Stimulated activated CD4-positive, alpha-beta T cell treated with anti-CD3 and anti-CD28 coated beads, Interleukin-4, amount 100 ng/mL, for 48 hours (primary cell): ENCODE data around the gene LAMA1.

Experiments
- DNase-seq, 2 donors: peaks; one replicate each; pipeline ENCODE4 v3.0.0-alpha.2; 2020; ENCODE audit warnings: low read depth in 2 of 2

Gene LAMA1

GRCh38 chr18:6994056-6994770 is 123.4 kb downstream of the LAMA1 start:
- DNase-seq: no peak

DNA sequence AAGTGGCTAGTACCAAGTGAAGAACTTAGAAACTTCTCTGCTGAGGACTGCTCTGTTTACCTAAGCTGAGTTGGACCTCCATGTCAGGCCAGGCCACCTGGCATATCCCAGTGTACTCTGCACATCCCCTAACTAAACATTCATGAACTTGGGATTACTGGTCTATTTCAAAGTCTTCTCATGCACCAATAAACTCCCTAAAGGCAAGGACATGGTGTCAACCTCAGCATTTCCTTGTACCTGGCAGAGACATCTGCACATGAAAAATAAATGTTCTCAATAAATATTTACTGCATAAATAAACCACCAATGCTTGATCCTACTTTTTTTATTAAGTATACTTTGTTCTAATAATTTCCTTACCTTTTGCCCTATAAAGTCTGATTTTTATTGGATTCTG is 124.8 kb downstream of the LAMA1 start:
- DNase-seq: no peak

DNA sequence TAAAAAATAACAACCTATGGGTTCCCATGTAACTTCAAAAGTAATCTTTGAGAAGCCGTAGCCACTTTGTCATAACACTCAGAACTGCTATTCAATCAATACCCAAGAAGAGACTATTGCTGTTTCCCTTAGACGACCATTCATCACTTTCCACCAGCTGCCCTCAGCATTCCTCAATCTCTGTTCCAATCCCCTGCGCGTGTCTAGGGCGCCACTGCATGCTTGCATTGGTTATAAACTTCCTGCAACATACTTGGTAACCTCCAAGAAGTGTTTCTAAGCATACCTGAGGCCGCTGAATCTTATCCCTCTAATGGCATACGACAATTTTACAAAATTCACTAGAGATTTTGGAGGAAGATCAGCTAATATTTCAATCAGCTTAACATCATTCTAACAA is 134.2 kb downstream of the LAMA1 start:
- no peak for DNase-seq

DNA sequence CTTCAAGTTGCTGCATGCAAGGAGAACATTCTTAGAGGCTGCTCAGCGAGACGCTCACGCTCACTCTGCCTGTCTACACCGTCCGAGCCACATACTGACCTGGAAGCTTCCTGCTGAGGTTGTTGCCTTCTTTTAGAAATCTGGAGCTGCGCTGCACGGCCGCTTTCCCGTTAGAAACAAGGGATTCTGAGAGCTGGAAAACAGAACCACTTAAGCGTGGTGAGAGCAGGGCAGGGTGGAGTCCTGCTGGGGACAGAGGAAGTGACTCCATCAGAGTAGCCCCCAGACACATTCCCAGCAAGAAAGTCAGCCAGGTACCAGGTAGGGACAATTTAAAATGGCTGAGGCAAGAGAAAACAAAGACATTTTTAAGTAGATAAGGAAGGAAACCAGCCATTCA is 135.2 kb downstream of the LAMA1 start:
- DNase-seq: no peak

DNA sequence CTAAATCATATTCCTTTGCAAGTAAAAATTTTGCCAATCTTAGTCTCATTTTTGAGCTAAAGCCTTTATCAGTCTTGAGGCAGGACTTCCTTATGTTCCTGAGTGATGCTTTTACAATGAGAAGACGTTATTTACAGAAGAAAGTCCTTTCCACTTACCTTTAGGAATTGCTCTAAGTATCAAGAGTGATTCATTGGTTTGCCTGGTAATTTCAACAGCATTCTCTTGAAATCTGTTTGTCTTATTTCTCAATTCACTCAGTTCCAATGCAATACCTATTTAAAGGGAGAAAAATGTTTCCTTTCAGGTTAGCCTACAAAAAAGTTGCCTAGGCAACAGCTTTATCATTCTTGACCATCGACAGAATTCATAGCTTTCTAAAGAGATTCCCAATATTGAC is 137.2 kb downstream of the LAMA1 start:
- no peak for DNase-seq

DNA sequence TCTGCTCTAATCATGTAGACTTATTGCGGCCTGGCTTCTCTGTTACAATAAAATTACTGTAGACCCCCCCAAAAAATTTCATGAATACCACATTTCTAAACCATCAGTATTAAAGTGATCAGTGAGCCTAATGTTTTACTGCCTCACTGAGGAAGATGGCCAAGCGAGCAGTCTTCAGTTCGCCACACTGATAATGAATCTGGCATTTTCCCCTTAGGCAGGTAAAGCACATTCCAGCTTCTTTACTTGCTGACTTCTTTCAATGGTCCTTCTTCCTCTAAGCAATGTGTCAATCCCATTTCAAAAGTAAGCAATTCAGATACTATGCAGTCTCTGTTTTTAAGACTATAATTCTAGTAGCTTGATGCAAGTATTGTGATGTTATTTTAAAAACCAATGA is 137.6 kb downstream of the LAMA1 start:
- no peak for DNase-seq

- no peak for DNase-seq
Observed at GRCh38 chr18:6976935-6977334, 140.7 kb downstream of the LAMA1 start.

GRCh38 chr18:6975084-6975483 is 142.5 kb downstream of the LAMA1 start:
- no peak for DNase-seq

DNA sequence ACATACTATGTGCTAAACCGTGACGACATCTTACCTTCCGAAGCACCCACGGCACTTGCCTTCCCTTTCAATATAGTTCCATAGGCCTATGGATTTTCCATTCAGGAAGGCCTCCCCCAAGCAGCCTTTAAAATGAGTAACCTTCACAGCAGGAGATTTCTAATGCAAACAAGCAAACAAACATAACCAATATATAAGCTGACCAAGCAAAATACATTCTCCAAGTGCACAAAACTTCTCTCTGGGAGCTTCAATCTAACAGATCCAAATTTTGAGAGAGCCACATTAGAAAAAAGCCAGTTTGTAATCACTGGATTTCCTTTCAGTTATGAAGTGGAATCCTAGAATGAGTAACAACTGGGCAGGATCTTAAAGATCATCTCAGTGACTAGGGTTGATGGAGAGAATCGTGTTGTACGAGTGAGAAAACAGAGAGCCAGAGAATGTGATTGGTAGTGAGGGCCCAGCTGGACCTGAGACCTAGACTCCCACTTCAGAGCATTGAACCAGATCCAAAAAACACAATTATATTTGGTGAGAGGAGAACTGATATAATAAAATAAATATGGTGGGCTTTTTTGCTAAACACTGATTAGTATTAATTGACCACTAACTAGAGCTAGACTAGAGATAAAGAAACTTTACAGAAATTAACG is 145.6 kb downstream of the LAMA1 start:
- DNase-seq: no peak

DNA sequence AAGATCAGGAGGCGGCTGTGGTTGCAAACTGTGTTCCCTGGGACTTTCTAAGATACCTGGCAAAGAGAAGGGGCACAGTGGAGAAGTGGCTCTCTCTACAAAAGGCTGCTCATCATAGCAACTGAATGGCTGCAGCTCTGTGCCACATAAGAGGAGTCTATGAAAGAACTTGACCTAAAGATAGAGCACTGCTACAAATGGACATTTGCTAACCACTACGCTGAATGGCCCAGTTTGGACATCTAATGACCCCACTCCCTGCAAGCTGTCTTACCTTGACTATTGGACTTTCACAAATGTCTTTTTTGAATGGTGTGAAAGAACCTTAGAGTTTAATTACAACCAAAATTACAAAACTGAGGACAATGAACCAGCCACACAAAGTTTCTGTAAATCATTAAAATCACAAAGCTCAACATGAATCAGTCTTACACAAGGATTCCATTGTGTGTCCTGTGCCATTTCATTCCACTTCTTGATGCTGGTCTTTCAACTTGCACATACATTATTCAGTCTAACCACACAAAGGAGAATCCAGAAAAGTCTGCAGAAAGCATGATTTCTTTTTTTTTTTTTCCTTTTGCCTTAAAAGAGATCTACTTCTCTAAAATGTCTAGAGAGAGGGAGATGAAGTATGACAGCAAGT is 154.0 kb downstream of the LAMA1 start:
- no peak for DNase-seq

GRCh38 chr18:6962571-6963451 is 154.8 kb downstream of the LAMA1 start:
- DNase-seq: no peak

GRCh38 chr18:6961331-6961730 is 156.3 kb downstream of the LAMA1 start:
- DNase-seq: no peak

- no peak for DNase-seq
Observed at GRCh38 chr18:6960656-6961055, 156.9 kb downstream of the LAMA1 start.

DNA sequence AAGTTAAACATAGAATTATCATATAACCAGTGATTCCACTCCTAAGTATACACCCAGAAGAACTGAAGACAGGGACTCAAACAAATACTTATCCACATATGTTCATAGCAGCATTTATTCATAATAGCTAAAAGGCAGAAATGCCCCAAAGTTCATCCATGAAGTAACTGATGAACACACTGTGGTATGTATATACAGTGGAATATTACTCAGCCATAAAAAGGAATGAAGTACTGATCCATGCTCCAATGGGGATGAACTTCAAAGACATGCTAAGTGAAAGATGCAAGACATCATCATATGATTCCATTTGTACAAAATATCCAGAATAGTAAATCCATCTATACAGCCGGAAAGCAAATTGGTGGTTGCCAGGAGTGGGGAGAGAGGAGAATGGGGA is 157.5 kb downstream of the LAMA1 start:
- DNase-seq: no peak

GRCh38 chr18:6959110-6959509 is 158.5 kb downstream of the LAMA1 start:
- no peak for DNase-seq

- no peak for DNase-seq
Observed at GRCh38 chr18:6956999-6957398, 160.6 kb downstream of the LAMA1 start.

- no peak for DNase-seq
Observed at GRCh38 chr18:6956495-6956894, 161.1 kb downstream of the LAMA1 start.

DNA sequence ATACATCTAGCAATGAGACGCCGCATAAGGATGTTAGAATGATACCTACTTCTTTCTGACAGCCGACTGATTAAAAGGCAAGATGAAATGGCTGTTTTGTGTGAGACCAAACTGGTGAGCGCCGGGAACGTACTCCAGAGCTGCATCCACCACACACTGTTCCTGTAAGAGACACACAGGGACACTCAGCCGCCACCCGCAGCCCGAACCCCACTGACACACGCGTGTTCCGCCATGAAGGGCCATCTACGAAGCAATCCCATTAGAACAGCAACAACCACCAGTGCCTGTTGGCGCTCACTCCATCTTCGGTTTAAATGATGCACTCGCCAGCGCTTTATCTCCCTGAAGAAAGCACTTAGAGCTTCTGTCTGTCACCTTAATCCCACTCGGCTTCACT is 162.3 kb downstream of the LAMA1 start:
- DNase-seq: no peak

DNA sequence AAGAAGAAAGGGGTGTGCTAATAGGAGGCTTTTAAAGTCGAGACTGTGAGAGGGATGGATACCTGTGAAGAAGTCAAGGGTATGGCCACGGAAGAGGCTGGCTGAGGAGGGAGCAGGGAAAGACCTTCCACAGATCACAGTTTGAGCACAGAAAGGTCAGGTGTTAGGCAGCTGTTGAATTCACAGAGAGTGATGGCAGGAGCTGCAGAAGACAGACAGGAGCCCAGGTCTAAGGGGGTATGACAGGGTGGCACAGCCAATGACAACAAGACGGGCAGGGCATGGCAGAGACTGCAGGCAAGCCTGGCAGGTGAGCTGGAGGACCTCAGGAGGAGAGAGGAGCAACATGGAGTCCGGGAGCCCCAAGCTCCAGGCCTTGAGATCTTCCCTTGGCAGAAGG is 163.1 kb downstream of the LAMA1 start:
- no peak for DNase-seq

DNA sequence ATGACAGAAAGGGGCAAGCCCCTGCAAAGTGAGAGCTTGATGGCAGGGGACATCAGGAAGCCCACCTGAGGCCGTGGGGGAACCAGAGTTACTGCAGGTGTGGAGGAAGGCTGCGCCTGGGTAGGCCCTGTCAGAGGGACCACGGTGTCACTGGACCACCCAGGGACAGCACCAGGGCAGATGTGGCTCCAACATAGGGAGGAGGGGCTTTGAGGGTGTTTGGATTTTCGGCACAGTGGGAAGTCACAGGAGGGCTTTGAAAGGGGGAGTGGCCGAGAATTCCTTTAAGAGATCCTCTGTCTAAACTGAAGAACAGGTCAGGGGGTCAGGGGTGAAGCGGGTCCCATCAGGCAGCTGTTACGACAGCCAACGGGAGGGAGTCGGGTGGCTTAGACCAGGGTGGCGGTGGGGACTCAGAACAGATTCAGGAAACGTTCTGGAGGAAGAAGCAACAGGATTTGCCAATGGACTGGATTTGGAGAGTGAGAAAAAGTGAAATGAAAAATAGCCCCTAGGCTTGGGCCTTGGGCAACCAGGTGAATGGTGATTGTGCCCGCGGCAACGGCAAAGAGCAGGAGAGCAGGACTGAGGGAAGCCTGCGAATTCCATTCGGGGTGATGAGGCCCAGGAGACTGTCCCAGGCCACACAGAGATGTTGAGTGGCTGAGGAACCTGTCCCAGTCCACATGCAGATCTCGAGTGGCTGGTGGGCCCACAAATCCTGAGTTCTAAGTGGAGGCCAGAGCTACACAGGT is 166.1 kb downstream of the LAMA1 start:
- DNase-seq: no peak

- DNase-seq: no peak
Observed at GRCh38 chr18:6950641-6951040, 167.0 kb downstream of the LAMA1 start.
